Measurements from ENCODE around the gene ITPR3. TPM values are rescaled to one million over a fixed set of nuclear protein-coding genes. Genes with fewer than 3 reads are reported as not detected.

The ITPR3 gene
- polyA plus RNA-seq, 3 donors, result 9.3 to 13.8 (median 13.5) TPM

DNA sequence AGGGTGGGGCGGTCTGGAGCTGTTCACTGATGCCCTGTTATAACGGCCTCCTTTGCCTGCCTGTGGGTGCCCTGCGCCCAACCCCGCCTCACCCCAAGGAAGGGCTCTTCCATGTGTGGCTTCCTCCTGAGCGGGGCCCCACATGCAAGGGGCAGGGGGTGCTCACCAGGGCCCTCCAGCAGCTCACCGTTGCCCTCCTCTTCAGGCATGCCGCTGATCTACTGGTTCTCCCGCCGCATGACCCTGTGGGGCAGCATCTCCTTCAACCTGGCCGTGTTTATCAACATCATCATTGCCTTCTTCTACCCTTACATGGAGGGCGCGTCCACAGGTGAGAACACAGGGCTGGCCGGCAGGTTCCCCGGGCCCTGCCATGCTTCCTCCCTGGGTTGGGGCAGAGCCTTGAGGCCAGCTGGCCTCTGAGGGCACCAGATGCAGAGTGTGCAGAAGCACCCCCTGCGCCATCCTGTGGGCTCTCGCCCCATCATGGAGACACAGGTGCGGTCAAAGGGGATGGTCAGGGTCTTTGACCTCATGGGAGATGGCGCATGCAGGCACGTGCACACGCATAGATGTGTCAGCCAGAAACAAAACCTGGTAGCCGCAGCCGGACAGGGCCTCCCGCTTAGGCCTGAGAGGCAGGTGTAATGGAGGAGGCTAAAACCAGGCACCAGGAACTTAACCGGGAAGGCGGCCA, 67.5 kb downstream of the ITPR3 start:
- 90 to 92% (median 92%) methylated on average over 23 to 25 of the region's 25 CpGs for WGBS, 3 donors
- H3K27ac ChIP-seq (ENCODE audit: low read depth, low read length), result no peak overlapping the region

- no peak overlapping the region for H3K27ac ChIP-seq (ENCODE audit: low read depth, low read length)
- 78 to 93% (median 86%) methylated on average over 12 of the region's 12 CpGs for WGBS, 3 donors
Measured at GRCh38 chr6:33689148-33689494, 68.0 kb downstream of the ITPR3 start.

GRCh38 chr6:33689879-33690278, 68.8 kb downstream of the ITPR3 start:
- WGBS, 3 donors, result 89 to 94% (median 91%) methylated on average over 10 of the region's 10 CpGs
- no peak overlapping the region for H3K27ac ChIP-seq (ENCODE audit: low read depth, low read length)

DNA sequence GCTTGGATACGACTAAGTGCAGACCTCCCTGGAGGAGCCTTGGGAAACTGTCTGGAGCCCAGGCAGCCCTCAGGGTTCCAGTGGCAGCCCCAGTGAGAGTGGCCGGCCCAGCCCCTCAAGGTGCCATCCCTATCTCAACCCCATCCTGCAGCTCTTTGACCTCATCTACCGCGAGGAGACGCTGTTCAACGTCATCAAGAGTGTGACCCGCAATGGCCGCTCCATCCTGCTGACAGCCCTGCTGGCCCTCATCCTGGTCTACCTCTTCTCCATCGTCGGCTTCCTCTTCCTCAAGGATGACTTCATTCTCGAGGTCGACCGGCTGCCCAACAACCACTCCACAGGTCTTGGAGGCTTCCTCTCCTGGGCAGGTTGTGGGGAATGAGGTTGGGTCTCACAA, 69.6 kb downstream of the ITPR3 start:
- 78 to 88% (median 79%) methylated on average over 13 of the region's 13 CpGs for WGBS, 3 donors
- no peak overlapping the region for H3K27ac ChIP-seq (ENCODE audit: low read depth, low read length)

- WGBS, 3 donors, result 88 to 93% (median 92%) methylated on average over 14 to 15 of the region's 15 CpGs
- H3K27ac ChIP-seq (ENCODE audit: low read depth, low read length), result no peak overlapping the region
Measured at GRCh38 chr6:33691456-33692077, 70.4 kb downstream of the ITPR3 start.

GRCh38 chr6:33692078-33692759, 71.1 kb downstream of the ITPR3 start:
- H3K27ac ChIP-seq (ENCODE audit: low read depth, low read length), result no peak overlapping the region
- 69 to 80% (median 79%) methylated on average over 12 of the region's 12 CpGs for WGBS, 3 donors

DNA sequence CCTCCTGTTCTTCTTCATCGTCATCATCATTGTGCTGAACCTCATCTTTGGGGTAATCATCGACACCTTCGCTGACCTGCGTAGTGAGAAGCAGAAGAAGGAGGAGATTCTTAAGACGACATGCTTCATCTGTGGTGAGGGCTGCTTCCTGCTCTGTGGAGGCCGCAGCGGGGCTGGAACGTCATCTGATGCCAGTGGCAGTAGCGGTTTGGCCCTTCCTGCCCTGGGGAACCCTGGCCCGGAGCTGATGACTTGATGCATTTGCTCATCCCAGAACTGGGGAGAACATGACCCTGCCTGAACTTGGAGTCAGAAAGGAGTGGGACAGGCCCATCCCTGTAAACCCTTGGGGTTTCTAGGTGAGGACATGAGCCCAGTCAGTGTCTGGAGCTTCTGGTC, 71.6 kb downstream of the ITPR3 start:
- H3K27ac ChIP-seq (ENCODE audit: low read depth, low read length), result no peak overlapping the region
- WGBS, 3 donors, result 51 to 79% (median 56%) methylated on average over 10 of the region's 10 CpGs

DNA sequence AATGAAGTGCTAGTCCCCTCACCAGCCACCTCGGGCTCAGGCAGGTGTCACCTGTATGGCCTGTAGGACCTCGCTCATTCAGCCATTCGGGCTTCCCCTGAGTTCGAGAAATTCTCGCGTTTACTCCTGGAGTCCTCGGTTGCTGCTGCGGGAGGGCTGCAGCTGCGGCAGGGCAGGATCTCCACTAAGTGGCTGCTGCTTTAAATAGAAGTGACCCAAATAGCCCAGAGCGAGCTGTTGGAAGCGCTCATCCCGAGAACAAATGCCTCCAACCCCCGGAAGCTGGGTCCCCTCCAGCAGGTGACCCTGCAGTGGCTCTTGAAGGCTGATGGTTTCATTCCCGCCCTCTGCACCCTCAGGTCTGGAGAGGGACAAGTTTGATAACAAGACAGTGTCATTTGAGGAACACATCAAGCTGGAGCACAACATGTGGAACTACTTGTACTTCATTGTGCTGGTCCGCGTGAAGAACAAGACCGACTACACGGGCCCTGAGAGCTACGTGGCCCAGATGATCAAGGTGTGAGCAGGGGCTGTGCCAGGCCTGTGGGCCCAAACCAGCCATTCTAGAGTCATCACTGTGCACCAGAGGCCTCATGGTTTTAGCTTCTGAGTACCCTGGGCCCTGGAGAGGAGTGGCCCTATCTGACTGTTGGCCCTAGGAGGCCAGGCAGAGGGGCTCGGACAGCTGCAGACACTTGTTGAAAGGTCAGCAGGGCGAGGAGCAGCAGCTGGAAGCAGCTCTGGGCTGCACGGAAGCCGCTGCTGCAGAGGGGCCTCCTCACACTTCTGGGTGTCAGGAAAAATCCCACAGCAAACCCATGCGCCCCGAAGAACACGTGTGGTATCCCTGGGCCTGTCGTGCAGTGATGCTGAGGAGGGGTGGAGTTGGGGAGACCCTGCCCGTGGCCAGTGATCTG, 72.3 kb downstream of the ITPR3 start:
- 72 to 79% (median 77%) methylated on average over 28 of the region's 28 CpGs for WGBS, 3 donors
- H3K27ac ChIP-seq (ENCODE audit: low read depth, low read length), result no peak overlapping the region

DNA sequence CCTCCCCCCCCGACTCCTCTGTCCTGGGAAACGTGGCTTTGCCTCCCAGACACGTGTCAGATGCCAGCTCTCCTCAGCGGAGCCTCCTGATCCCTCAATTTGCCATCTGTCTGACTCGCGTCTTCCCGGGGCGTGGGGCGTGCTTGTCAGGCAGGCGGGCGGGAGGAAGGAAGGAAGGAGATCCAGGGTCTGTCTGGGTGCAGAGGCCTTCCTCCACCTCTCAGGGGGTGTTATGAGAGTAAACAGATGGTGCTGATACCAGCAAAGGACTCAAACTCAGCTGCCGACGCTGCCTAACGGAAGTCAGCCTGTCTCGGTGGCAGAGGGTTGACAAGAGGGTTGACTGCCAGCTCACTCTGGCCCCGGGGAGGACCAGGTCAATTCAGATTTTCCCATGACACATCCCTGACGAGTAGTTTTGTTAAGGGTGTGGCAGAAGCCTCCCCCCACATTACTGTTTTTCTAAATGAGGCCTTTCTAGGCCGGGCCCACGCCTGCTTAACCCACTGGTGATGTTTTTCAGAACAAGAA, 73.3 kb downstream of the ITPR3 start:
- H3K27ac ChIP-seq (ENCODE audit: low read depth, low read length), result no peak overlapping the region
- WGBS, 3 donors, result 46 to 60% (median 50%) methylated on average over 17 to 19 of the region's 19 CpGs

GRCh38 chr6:33694977-33695376, 73.9 kb downstream of the ITPR3 start:
- WGBS, 3 donors, result 74 to 88% (median 83%) methylated on average over 5 of the region's 5 CpGs
- H3K27ac ChIP-seq (ENCODE audit: low read depth, low read length), result no peak overlapping the region

- 76 to 85% (median 77%) methylated on average over 14 to 16 of the region's 16 CpGs for WGBS, 3 donors
Measured at GRCh38 chr6:33695451-33695887, 74.3 kb downstream of the ITPR3 start.

GRCh38 chr6:33696076-33696475, 75.0 kb downstream of the ITPR3 start:
- 77 to 89% (median 78%) methylated on average over 10 of the region's 10 CpGs for WGBS, 3 donors

More at GRCh38 chr6:33695451-33695887, 74.3 kb downstream of the ITPR3 start:
- H3K27ac ChIP-seq (ENCODE audit: low read depth, low read length), result no peak overlapping the region

GRCh38 chr6:33696548-33697518, 75.7 kb downstream of the ITPR3 start:
- 32 to 60% (median 36%) methylated on average over 15 of the region's 15 CpGs for WGBS, 3 donors
- no peak overlapping the region for H3K27ac ChIP-seq (ENCODE audit: low read depth, low read length)

More at GRCh38 chr6:33696076-33696475, 75.0 kb downstream of the ITPR3 start:
- no peak overlapping the region for H3K27ac ChIP-seq (ENCODE audit: low read depth, low read length)

- H3K27ac ChIP-seq (ENCODE audit: low read depth, low read length), result no peak overlapping the region
- WGBS, 3 donors, result 92 to 94% (median 93%) methylated on average over 10 of the region's 10 CpGs
Measured at GRCh38 chr6:33697845-33698244, 76.7 kb downstream of the ITPR3 start.

DNA sequence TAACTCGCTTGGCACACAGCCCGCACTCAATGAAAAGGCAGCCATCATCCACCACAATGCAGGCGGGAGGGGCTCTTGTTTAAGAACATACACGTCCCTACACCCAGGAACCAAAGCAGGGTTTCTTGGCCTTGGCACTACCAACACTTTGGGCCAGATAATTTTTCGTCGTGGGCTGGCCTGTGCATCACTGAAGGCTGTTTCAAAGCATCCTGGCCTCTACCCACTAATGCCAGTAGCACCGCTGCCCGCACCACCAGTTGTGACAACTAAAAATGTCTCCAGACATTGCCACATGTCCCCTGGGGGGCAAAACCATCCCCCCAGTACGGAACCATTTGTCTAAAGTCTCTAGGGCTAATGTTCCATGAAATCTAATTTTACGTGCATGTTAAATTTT, 77.4 kb downstream of the ITPR3 start:
- 85 to 92% (median 90%) methylated on average over 10 of the region's 10 CpGs for WGBS, 3 donors
- H3K27ac ChIP-seq (ENCODE audit: low read depth, low read length), result no peak overlapping the region

DNA sequence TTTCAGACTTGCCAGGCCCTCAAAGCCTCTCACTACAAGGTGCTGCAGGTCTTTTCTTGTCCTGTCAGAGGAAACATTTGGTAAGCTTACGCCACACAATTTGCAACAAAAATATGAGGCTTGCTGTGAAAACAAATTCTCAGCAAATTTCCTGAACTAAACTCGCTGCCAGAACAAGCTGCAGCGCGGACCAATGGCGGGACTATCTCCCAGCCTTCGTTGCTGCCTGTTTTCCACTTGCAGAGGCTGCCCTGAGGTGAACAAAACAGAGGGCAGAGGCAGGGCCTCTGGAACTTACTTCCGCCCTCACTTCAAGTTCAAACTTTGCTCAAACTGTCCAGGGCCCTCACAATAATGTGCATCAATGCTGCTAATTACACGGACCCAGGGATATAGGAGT, 78.0 kb downstream of the ITPR3 start:
- 62 to 78% (median 70%) methylated on average over 8 of the region's 8 CpGs for WGBS, 3 donors
- no peak overlapping the region for H3K27ac ChIP-seq (ENCODE audit: low read depth, low read length)

DNA sequence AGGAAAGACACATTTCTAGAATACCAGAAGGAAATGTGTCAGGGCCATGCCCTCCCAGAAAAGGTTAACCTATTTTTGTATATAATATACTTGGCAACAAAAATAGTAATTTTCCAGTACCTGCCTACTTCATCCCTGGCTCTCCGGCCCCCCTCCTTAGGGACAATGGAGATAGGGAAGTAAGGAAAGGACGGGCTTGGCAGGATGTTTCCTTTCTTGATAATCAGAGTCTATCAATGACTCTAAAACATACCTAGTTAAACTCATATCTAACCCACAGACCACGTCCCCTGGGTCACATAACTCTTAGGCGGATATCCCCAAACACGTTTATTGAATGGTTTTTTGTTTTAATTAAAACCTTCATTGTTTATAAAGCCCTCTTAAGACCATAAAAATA, 78.6 kb downstream of the ITPR3 start:
- H3K27ac ChIP-seq (ENCODE audit: low read depth, low read length), result no peak overlapping the region
- WGBS, 3 donors, result 57 to 79% (median 64%) methylated on average over 5 of the region's 5 CpGs
